DMS79 (cell line): ENCODE results near the gene BRD3.

Source experiments
- DNase-seq: peaks from one replicate; lab custom pipeline; 2025; lab: John Stamatoyannopoulos, UW

Gene BRD3

GRCh38 chr9:134039386-134040175, 28.2 kb downstream of the BRD3 start:
- no peak for DNase-seq

- DNase-seq, result no peak
Measured at GRCh38 chr9:134037641-134038040, 30.2 kb downstream of the BRD3 start.

GRCh38 chr9:134036130-134036529, 31.7 kb downstream of the BRD3 start:
- no peak for DNase-seq

- DNase-seq, result no peak
Measured at GRCh38 chr9:134035041-134036039, 32.5 kb downstream of the BRD3 start.

GRCh38 chr9:134034215-134035040, 33.4 kb downstream of the BRD3 start:
- no peak for DNase-seq

- DNase-seq, result no peak
Measured at GRCh38 chr9:134033516-134034214, 34.2 kb downstream of the BRD3 start.

- DNase-seq, result no peak
Measured at GRCh38 chr9:134032456-134033222, 35.2 kb downstream of the BRD3 start.

GRCh38 chr9:134031783-134032182, 36.0 kb downstream of the BRD3 start:
- DNase-seq, result no peak

GRCh38 chr9:134030821-134031470, 36.9 kb downstream of the BRD3 start:
- DNase-seq, result no peak

GRCh38 chr9:134029248-134030226, 38.3 kb downstream of the BRD3 start:
- no peak for DNase-seq

- DNase-seq, result no peak
Measured at GRCh38 chr9:134028575-134029247, 39.1 kb downstream of the BRD3 start.

GRCh38 chr9:134028076-134028475, 39.8 kb downstream of the BRD3 start:
- no peak for DNase-seq

- no peak for DNase-seq
Measured at GRCh38 chr9:134027561-134027960, 40.3 kb downstream of the BRD3 start.

GRCh38 chr9:134026981-134027380, 40.8 kb downstream of the BRD3 start:
- DNase-seq, result no peak

GRCh38 chr9:134026581-134026980, 41.2 kb downstream of the BRD3 start:
- no peak for DNase-seq

- peak; percentile 18 for DNase-seq
Measured at GRCh38 chr9:134025606-134026541, 42.0 kb downstream of the BRD3 start.
